Measurements from ENCODE around the gene DNMT1. TPM values are rescaled to one million over a fixed set of nuclear protein-coding genes. Genes with fewer than 3 reads are reported as not detected.

The DNMT1 gene
- total RNA-seq, 1 donor: 56.1 TPM

DNA sequence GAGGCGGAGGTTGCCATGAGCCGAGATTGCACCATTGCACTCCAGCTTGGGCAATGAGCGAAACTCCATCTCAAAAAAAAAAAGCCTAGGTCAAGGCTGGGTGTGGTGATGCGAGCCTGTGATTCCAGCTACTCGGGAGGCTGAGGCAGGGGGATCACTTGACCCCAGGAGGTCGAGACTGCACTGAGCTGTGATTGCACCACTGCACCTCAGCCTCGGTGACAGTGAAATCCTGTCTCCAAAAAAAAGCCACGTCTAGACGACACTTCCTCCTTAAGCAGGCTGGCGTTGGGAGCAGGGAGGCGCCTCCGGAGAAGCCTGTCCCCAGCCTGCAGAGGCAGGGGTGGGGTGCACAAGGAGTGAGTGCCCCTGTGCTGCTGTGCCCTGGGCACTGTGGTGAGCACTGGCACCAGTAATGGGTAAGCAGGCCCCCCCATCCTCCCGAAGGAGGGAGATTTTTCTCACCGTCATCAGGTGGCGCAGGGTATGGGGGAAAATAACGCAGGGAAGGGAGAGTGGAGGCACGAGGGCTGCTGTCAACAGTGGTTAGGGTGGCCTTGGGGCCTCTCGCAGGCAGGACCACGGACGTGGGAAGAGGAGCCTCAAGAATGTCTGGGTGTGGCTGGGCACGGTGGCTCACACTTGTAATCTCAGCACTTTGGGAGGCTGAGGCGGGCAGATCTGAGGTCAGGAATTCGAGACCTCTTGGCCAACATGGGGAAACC lies 82.6 kb downstream of the DNMT1 start:
- no peak for DNase-seq (ENCODE audit: low read depth)
- no peak for TF ChIP-seq CTCF (IDR thresholded peaks at IDR 0.05; ENCODE audit: insufficient read depth, low read depth, low read length)
- H3K4me3 ChIP-seq (ENCODE audit: low read depth, low read length): no peak overlapping the region

DNA sequence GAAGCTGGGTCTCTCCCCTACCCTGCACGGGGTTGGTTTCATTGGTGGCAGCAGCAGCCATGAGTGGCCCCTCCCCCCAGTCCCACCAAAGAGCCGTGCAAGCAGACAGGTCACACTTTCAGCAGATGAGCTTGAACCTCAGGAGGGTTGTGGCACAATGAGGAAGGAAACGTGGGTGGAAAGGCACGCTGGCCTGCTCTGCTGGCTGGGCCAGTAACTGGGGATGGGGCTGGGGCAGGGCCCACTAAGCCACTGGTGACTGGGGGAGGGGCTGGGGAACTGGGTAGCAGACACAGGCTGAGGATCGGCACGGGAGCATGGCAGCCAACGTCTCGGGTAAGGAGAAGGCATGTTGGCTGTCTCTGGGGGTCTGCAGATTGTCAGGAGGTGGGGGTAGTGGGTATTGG lies 83.3 kb downstream of the DNMT1 start, which contains the start of gene P2RY11:
Gene P2RY11, plus strand, starts transcription at position 289 of the 407 bp plus-strand sequence. Its CDS starts 29 bp downstream, at position 318.
- DNase-seq (ENCODE audit: low read depth): no peak
- TF ChIP-seq CTCF (IDR thresholded peaks at IDR 0.05; ENCODE audit: insufficient read depth, low read depth, low read length): no peak
- no peak within 1 kb of the TSS for H3K4me3 ChIP-seq (ENCODE audit: low read depth, low read length)

GRCh38 chr19:10110972-10111317 lies 83.8 kb downstream of the DNMT1 start:
- no peak for DNase-seq (ENCODE audit: low read depth)
- H3K4me3 ChIP-seq (ENCODE audit: low read depth, low read length): no peak overlapping the region
- no peak for TF ChIP-seq CTCF (IDR thresholded peaks at IDR 0.05; ENCODE audit: insufficient read depth, low read depth, low read length)

DNA sequence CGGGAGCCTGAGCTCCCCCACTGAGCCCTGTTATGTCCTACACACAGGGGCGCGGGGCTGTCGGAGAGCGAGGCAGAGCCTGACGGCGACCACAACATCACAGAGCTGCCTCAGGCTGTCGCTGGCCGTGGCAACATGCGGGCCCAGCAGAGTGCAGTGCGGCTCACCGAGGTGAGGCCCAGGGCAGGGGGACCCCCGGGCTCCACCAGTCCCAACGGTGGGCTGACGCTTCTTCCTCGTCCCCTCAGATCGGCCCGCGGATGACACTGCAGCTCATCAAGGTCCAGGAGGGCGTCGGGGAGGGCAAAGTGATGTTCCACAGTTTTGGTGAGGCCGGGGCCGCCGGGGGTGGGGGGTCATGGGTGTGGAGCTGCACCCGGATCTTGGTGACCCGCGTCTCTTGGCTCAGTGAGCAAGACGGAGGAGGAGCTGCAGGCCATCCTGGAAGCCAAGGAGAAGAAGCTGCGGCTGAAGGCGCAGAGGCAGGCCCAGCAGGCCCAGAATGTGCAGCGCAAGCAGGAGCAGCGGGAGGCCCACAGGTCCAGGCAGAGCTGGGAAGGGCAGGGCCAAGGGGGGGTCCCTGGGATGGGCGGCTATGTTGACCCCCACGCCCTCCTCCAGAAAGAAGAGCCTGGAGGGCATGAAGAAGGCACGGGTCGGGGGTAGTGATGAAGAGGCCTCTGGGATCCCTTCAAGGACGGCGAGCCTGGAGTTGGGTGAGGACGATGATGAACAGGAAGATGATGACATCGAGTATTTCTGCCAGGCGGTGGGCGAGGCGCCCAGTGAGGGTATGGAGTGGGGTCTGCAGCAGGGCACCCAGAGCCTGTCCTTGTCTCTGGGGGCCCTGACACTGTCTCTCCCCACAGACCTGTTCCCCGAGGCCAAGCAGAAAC lies 84.4 kb downstream of the DNMT1 start:
- no peak overlapping the region for H3K4me3 ChIP-seq (ENCODE audit: low read depth, low read length)
- DNase-seq (ENCODE audit: low read depth): no peak
- no peak for TF ChIP-seq CTCF (IDR thresholded peaks at IDR 0.05; ENCODE audit: insufficient read depth, low read depth, low read length)

DNA sequence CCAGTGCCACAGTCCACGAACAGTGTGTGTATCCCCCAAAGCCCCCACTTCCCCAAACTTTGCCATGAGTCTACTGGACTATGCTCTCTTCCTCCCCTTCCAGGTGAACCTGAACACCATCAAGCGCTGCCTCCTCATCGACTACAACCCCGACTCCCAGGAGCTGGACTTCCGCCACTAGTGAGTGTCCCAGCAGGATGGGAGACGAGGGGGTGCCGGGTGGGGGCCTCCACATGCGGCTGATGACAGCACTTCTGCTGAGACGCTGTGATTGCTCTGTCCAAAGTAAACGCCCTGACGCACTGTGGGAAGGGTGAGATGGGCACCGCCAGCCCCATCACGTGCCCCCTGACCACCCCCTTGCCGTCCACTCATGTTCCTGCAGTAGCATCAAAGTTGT lies 85.2 kb downstream of the DNMT1 start:
- no peak overlapping the region for H3K4me3 ChIP-seq (ENCODE audit: low read depth, low read length)
- no peak for TF ChIP-seq CTCF (IDR thresholded peaks at IDR 0.05; ENCODE audit: insufficient read depth, low read depth, low read length)
- DNase-seq (ENCODE audit: low read depth): no peak

- no peak for DNase-seq (ENCODE audit: low read depth)
- no peak overlapping the region for H3K4me3 ChIP-seq (ENCODE audit: low read depth, low read length)
- no peak for TF ChIP-seq CTCF (IDR thresholded peaks at IDR 0.05; ENCODE audit: insufficient read depth, low read depth, low read length)
These were observed 86.9 kb downstream of the DNMT1 start for GRCh38 chr19:10107817-10108367.
